Stimulated activated CD8-positive, alpha-beta memory T cell treated with anti-CD3 and anti-CD28 coated beads, Interleukin-15, amount 100 ng/mL, for 24 hours (primary cell): ENCODE data around the gene ADAMTS13.
"Not testable (repeated sequence)": the region's sequence is repeated elsewhere in the genome, so short reads cannot be mapped to it uniquely, and the experiment has no call there.

Experiments used
- DNase-seq: peaks from one replicate; pipeline ENCODE4 v3.0.0-alpha.2; 2020; ENCODE audit warnings: low read depth

ADAMTS13 gene

GRCh38 chr9:133425049-133425632 is 3.0 kb downstream of the ADAMTS13 start:
- DNase-seq, result no peak

GRCh38 chr9:133426011-133426410 is 3.8 kb downstream of the ADAMTS13 start:
- no peak for DNase-seq

GRCh38 chr9:133427658-133428348 is 5.6 kb downstream of the ADAMTS13 start:
- DNase-seq, result no peak

- DNase-seq, result no peak
Measured at GRCh38 chr9:133428617-133429101, 6.5 kb downstream of the ADAMTS13 start.

- DNase-seq, result no peak
Measured at GRCh38 chr9:133429214-133429613, 7.0 kb downstream of the ADAMTS13 start.

GRCh38 chr9:133429641-133430161 is 7.5 kb downstream of the ADAMTS13 start:
- no peak for DNase-seq

- DNase-seq, result no peak
Measured at GRCh38 chr9:133430244-133430643, 8.1 kb downstream of the ADAMTS13 start.

- no peak for DNase-seq
Measured at GRCh38 chr9:133433351-133433843, 11.2 kb downstream of the ADAMTS13 start.

- no peak for DNase-seq
Measured at GRCh38 chr9:133436681-133437080, 14.5 kb downstream of the ADAMTS13 start.

GRCh38 chr9:133437753-133438531 is 15.8 kb downstream of the ADAMTS13 start:
- no peak for DNase-seq

- no peak for DNase-seq
Measured at GRCh38 chr9:133439337-133439736, 17.2 kb downstream of the ADAMTS13 start.

- DNase-seq, result no peak
Measured at GRCh38 chr9:133440874-133441273, 18.7 kb downstream of the ADAMTS13 start.

- no peak for DNase-seq
Measured at GRCh38 chr9:133441571-133441970, 19.4 kb downstream of the ADAMTS13 start.

GRCh38 chr9:133443248-133443647 is 21.1 kb downstream of the ADAMTS13 start:
- no peak for DNase-seq

GRCh38 chr9:133443982-133444381 is 21.8 kb downstream of the ADAMTS13 start:
- DNase-seq, result no peak

- DNase-seq, result no peak
Measured at GRCh38 chr9:133445293-133445969, 23.3 kb downstream of the ADAMTS13 start.

- no peak for DNase-seq
Measured at GRCh38 chr9:133448487-133448972, 26.4 kb downstream of the ADAMTS13 start.

- DNase-seq, result no peak
Measured at GRCh38 chr9:133449760-133450159, 27.6 kb downstream of the ADAMTS13 start.

- DNase-seq, result not testable (repeated sequence)
Measured at GRCh38 chr9:133451865-133452264, 29.7 kb downstream of the ADAMTS13 start.

GRCh38 chr9:133452562-133452961 is 30.4 kb downstream of the ADAMTS13 start:
- DNase-seq, result no peak

GRCh38 chr9:133453651-133454050 is 31.5 kb downstream of the ADAMTS13 start:
- no peak for DNase-seq

GRCh38 chr9:133454325-133454724 is 32.2 kb downstream of the ADAMTS13 start:
- no peak for DNase-seq
